NCI-H69 (cell line): Measurements from ENCODE around the gene SLC30A7.

Experiments
- DNase-seq: peaks from one replicate; lab custom pipeline; 2025; lab: John Stamatoyannopoulos, UW

The SLC30A7 gene

DNA sequence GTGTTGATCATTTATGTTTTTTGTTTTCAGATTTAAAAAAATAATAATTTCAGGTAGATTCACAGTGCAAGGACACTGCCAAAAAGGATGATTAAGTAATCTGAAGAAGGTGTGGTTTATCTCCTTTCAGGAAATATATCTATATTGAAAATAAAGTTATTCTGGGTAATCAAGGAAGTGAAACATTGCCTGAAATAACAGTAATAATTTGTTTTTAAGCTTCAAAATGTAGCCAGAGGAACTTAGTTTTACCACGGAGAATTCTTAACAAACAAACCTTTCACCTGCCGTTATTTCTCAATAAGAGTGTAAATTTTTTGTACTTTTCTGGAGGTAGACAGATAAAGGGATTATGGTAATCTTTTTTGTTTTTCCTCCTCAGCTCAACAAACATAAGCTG is 132.6 kb downstream of the SLC30A7 start:
- DNase-seq = no peak

DNA sequence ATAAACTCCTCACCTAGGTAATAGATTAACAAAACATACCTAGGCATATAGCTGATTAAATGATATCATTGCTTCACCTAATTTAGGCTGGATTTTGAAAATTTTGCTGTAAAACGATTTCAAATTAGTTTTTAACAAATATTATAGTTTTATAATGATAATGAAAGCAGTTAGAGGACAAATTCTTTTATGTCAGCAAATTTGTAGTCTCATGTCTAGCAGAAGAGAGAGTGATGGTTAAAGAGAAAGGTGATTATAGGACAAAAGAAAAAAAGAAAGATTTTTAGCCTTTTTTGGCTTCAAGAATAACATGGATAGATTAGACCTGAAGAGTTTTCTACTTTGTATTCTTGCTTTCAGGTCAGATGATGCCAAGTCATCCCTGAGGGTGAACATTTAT is 133.3 kb downstream of the SLC30A7 start:
- no peak for DNase-seq

DNA sequence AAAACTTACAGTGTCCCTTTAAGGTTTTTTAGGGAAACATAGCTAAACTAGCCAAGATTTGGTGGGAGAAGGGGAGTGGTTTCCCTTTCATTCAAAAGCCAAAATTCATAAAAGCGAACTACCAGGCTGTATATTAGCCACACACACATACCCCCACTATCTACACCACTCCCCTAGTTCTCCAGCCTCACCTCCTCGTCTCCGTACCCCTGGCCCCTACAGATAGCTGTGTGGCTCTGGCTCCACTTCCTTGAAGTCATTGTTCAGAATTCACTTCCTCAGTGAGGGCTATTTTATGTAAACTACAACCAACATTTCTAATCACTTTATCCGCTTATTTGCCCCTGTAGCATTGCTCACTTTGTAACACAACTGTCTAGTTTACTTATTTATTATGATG is 135.0 kb downstream of the SLC30A7 start:
- no peak for DNase-seq
